Esophagus squamous epithelium (tissue), 4 donors: ENCODE measurements around the gene DLGAP1.

ENCODE experiments used
- POLR2A ChIP-seq, 4 donors: fragments of 450-650 bp; IDR thresholded peaks; one replicate each; pipeline ENCODE4 v1.6.1; 2017; ENCODE audit warnings: antibody characterized with exemption in 4 of 4, mild to moderate bottlenecking in 4 of 4, moderate library complexity in 3 of 4
- TF ChIP-seq, protein P1 (sequence below), 6 experiments: fragments of 450-650 bp in 4 of 6; fragments of 200-600 bp in 2 of 6; sonication (generic) in 2 of 6; IDR thresholded peaks; one replicate each; pipeline ENCODE4 v1.5.1; 2016 to 2019; ENCODE audit warnings: antibody characterized with exemption in 6 of 6, mild to moderate bottlenecking in 4 of 6, moderate library complexity in 4 of 6

DNA sequence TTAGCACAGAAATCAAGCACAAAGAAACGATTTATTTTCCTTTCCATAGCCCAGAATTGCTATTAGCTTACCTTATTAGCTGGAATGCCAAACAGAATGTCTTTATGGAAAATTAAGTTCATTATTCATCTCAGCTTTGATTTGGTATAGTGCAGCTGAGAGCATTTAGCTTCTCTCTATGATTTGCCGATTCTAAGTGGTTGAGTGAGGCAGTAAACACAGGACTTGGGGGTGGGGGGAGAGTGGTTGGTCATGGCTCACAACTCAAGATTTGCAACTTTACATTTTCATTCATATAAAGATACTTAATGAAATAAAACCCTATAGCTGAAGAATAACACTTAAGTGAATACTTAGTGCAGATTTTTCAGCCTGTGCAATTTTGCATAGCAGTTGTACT is 609.9 kb downstream of the DLGAP1 start:
- TF ChIP-seq, protein P1, sequence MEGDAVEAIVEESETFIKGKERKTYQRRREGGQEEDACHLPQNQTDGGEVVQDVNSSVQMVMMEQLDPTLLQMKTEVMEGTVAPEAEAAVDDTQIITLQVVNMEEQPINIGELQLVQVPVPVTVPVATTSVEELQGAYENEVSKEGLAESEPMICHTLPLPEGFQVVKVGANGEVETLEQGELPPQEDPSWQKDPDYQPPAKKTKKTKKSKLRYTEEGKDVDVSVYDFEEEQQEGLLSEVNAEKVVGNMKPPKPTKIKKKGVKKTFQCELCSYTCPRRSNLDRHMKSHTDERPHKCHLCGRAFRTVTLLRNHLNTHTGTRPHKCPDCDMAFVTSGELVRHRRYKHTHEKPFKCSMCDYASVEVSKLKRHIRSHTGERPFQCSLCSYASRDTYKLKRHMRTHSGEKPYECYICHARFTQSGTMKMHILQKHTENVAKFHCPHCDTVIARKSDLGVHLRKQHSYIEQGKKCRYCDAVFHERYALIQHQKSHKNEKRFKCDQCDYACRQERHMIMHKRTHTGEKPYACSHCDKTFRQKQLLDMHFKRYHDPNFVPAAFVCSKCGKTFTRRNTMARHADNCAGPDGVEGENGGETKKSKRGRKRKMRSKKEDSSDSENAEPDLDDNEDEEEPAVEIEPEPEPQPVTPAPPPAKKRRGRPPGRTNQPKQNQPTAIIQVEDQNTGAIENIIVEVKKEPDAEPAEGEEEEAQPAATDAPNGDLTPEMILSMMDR (IDR thresholded peaks at IDR 0.05) = no peak
- TF ChIP-seq POLR2A (IDR thresholded peaks at IDR 0.05) = no peak
